Germinal center (tissue), 1 donor: Measurements from ENCODE around the gene KDM4B.
"Not testable (repeated sequence)": the region's sequence is repeated elsewhere in the genome, so short reads cannot be mapped to it uniquely, and the experiment has no call there.

Source experiments
- DNase-seq: peaks from one replicate; pipeline ENCODE4 v3.0.0; 2012; ENCODE audit warnings: mixed read lengths, low spot score

Gene KDM4B

DNA sequence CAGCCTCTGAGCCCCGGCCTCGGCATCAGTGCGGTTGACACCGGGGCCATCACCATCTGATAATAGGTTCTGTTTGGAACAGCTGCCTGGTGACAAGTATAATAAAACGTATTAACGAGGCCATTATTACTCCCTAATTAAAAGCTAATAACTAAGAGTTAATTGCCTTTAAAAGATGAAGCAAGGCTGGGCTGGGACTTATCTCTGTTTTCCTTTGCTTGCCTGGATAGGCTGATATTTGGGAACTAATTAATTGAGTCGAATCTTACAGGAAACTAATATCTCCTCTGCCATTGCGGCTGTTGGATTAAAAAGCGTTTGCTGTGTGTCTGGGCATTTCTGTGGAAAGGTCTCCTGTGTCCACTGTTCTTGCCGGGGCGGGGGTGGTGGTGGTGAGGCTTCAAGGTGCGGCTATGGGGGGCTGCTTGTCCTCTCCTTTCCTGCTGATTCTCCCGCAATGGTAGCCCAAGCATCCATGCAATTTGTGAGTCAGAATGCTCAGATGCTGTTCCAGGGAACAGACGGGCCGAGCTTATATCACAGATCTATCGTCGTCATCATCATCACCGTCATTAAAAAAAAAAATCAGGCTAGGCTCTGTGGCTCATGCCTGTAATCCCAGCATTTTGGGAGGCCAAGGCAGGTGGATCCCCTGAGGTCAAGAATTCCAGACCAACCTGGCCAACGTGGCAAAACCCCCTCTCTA, 209.0 kb downstream of the KDM4B start:
- no peak for DNase-seq

DNA sequence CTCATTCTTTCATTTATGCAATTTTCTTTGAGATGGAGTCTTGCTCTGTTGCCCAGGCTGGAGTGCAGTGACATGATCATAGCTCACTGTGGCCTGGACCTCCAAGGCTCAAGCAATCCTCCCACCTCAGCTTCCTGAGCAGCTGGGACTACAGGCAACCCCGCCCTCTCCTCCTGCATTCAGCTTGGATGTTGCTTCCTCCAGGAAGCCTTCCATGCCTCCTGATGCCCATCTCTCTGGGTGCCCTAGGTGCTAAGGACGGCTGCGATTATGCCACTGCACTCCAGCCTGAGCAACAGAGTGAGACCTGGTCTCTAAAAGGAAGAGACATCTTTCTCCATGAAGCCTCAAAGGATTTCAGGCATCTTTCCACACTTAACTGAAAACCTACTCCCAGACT, 209.9 kb downstream of the KDM4B start:
- no peak for DNase-seq

DNA sequence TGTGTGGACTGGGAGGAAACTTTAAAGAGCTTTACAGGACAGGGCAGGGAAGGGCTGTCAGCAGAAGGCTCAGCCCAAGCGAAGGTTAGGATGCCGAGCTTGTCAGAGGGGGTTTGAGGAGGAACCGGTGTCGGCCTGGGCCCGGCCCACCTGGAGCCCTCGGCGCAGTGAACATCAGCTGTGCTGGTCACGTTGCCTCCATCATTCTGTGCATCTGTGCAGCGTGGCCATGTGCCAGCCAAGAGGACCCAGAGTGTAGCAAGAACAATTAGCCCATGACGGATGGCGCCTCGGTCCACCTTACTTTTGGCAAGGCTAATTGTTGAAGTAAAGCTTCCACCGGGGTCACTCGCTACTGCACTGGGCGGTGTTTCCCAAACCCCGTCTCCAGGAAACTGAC, 210.3 kb downstream of the KDM4B start:
- DNase-seq: no peak

DNA sequence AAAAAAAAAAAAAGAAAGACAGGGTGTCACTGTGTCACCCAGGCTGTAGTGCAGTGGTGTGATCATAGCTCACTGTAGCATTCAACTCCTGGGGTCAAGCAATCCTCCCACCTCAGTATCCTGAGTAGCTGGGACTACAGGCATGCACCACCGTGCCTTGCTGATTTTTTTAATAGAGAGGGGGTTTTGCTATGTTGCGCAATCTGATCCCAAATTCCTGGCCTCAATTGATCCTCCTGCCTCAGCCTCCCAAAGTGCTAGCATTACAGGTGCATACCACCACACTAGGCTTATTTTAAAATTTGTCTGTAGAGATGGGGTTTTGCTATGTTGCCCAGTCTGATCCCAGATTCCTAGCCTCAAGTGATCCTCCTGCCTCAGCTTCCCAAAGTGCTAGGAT, 212.4 kb downstream of the KDM4B start:
- DNase-seq: no peak

DNA sequence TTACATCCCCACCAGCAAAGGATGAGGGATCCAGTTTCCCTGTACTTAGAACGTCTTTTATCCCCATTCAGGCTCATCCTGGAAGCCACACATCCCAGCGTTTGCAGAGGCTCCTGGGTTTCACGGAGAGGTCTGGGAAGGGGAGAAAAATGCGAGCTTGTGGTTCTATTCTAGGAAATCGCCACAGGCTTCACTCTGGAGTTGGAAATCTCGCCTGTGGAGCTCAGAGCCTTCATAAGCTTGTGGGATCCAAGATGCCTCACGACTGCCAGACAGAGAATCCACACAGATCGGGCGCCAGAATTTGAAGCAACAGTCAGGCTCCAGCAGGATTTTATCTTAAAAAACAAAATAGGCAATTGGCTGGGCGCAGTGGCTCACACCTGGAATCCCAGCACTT, 213.8 kb downstream of the KDM4B start:
- no peak for DNase-seq

DNA sequence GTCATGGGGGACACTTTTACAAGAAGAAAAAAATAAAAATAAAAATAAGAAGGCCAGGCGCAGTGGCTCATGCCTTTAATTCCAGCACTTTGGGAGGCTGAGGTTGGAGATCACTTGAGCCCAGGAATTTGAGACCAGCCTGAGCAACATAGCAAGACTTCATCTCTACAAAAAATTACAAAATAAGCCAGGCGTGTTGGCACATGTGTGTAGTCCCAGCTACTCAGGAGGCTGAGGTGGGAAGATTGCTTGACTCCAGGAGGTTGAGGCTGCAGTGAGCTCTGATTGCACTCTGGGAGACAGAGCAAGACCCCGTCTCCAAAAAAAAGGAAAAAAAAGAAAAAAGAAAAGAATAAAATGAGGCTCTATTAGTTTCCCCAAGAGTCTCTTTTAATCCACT, 214.7 kb downstream of the KDM4B start:
- DNase-seq: no peak

DNA sequence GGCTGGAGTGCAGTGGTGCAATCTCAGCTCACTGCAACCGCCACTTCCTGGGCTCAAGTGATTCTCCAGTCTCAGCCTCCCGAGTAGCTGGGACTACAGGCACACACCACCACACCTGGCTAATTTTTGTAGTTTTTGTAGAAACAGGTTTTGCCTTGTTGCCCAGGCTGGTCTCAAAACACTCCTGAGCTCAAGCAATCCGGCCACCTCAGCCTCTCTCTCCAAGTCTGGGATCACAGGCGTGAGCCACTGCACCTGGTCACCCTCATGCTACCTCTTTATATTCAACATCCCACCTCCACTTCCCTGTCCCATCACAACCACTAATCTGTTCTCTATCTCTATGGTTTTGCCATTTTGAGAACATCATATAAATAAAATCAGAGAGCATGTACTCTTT, 216.0 kb downstream of the KDM4B start:
- no peak for DNase-seq

DNA sequence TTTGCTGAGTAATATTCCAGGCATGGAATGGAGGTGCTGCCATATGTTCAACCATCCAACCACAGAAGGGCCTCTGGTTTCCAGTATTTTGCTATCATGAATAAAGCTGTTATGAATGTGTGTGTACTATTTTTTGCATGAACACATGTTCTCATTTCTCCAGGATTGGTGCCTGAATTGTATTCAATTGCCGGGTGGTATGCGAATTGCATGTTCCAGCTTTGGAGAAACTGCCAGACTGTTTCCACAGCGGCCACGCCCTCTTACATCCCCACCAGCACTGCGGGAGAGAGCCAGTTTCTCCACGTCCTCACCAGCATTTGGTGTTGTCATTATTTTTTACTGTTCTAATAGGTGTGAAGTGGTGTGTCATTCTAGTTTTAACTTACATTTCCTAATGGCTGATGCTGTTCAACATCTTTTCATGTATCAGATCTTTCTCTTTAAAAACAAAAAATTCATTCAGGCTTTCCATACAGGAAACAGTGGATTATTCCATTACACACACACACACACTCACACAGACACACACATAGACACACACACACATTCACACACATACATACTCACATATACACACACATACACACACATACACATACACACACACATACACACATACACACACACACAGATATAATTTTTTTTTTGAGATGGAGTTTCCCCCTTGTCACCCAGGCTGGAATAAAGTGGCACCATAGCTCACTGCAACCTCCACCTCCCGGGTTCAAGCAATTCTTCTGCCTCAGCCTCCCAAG, 217.6 kb downstream of the KDM4B start:
- no peak for DNase-seq

DNA sequence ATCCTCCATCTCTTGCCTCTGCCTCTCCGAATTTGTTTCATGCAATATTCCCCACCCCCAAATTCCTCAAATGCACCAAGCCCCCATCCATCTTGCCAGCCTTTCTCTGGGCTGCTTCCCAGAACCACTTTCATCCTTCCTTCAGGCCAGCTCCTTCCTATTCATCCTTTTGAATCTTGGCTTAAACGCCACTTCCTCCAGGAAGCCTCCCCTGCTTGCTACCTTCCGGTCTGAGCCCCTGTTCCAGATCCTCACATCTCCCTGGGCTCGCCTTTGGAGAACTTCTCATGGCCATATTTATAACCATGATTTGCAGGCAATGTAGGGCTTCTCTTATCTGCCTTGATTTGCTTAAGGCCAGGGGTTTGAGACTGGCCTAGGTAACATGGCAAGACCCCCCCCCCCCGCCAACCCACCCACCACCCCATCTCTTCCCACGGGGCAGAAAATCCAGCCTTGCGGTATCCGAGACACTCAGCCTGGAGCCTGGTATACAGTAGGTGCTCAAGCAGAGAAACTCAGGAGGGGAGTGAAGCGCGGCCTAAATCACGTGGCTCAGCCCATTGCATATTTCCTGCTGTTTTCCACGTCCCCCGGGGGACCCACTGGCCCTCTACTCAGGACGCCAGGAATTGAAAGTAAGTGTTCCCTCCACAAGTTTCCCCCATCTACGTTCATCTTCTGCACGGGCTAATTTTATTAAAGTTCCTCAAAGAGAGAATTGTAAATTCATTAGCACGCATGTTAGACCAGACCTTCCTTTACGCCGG, 219.8 kb downstream of the KDM4B start:
- no peak for DNase-seq

DNA sequence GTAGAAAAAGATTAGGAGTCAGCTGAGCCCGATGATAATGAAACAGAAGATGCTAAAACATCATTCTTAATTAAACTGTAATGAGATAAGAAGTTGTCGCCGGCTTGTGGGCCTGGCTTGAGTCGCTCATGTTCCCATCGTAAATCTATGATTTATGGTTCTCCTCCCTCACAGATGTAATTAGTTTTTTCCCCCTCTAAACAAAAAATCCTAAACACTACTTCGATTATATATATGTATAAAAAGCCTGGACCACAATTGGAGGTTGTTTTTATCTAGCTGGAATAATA, 220.3 kb downstream of the KDM4B start:
- no peak for DNase-seq

DNA sequence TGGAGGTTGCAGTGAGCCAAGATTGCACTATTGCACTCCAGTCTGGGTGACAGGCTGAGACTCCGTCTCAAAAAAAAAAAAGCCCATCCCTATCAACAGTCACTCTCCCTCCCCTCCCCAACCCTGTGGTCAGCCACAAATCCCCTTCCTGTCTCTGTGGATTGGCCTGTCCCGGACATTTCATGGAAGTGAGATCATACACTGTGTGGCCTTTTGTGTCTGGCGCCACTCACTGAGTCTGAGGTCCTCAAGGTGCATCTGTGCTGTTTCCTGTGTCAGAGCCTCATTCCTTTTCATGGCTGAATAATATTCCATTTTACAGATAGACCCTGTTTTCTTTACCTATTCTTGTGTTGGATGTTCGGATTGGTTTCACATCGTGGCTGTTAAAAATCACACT, 222.2 kb downstream of the KDM4B start:
- DNase-seq: no peak

DNA sequence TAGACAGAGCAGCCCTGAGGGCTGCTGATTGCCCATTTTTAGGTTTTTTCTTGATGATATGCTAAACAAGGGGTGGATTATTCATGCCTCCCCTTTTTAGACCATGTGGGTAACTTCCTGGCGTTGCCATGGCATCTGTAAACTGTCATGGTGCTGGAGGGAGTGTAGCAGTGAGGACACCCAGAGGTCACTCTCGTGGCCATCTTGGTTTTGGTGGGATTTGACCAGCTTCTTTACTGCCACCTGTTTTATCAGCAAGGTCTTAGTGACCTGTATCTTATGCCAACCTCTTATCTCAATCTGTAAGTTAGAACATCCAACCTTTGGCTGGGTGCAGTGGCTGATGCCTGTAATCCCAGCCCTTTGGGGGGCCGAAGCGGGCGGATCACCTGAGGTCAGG, 223.7 kb downstream of the KDM4B start:
- DNase-seq: no peak

DNA sequence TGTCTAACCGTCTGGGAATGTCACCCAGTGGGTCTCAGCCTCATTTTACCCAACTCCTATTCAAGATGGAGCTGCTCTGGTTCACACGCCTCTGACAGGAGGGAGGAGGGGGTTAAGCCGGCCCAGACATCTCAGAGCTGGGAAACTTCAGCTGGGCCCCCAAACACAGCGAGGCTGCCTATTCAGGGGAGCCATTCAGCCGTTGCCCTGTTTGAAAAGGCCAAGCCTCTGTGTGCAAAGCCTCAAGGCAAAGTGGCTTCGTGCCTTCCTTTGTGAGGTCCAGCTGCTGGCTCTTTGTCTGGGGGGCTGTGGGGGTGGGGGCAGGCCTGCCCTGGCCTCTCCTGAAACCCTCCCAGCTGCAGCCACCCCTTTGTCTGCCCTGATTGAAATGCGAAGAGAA, 224.3 kb downstream of the KDM4B start:
- DNase-seq: no peak

DNA sequence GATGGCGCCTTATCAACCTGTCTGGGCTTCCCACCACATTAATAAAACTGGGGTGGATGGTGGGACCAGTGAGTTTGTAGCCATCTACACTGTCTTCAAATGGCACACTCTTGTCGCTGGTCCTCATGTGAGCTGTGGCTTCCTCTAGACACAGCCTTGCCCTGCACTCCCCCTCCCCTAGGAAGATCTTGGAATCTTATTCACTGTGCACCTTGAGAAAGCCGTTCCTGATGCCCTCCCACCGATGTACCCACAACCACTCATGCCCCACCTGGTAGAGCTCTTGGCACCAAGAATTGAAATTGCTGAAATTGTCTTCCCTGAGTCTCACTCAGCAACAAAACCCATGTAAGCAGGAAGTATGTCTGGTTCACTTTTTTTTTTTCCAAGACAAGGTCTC, 225.7 kb downstream of the KDM4B start:
- no peak for DNase-seq

DNA sequence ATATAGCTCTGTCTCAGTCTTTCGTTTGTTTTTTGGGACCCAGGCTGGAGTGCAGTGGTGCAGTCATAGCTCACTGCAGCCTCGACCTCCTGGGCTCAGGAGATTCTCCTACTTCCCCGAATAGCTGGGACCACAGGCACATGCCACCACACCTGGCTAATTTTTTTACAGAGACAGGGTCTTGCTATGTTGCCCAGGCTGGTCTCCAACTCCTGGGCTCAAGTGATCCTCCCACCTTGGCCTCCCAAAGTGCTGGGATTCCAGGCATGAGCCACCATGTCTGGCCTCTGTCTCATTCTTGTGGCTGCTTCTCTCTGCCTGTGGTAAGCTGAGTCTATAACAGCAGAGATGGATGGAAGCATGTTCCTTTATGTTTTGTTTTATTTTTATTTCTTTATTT, 226.7 kb downstream of the KDM4B start:
- DNase-seq: not testable (repeated sequence)

DNA sequence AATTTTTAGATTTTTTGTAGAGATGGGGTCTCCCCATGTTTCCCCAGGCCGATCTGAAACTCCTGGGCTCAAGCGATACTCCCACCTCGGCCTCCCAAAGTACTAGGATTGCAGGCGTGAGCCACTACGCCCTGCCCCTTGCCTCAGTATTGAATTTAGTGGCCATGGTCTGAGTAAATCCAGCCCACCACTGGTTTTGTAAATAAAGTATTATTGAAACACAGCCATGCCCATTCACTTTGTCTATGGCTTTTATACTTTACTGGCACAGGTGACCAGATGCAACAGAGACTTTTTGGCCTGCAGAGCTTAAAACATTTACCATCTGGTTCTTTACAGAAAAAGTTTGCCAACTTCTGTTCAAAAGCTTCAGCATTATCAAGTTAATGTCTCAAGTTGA, 227.9 kb downstream of the KDM4B start:
- no peak for DNase-seq

DNA sequence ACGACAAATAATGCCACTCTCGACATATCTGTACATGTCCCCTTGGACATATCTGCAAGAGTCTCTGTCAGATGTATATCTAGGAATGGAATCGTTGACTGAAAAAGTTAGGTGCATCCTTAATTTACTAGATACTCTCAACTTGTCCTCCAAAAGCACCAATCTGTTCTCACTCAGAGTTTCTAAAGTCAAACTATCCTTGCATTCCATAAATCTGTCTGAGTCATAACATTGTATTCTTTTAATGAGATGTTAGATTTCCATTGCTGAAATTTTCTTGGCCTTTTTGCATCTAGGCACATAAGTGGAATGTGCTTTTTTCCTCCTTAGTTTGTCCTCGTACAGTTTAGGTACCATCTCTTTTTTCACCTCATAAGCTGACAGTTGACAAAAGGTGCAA, 231.9 kb downstream of the KDM4B start:
- no peak for DNase-seq

DNA sequence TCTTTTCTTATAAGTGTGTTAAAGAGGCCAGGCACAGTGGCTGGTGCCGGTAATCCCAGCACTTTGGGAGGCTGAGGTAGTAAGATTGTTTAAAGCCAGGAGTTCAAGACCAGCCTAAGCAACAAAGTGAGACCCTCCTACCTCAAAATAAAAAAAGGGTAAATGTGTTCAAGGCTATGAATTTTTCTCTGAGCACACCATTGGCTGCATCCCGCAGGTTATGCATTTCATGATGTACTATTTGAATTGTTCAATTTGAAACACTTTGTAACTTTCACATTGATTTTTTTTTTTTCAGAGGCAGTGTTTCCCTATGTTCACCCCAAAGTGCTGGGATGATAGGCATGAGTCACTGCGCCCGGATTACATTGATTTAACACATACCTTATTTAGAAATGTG, 233.6 kb downstream of the KDM4B start:
- DNase-seq: no peak
